Suppressor macrophage treated with lipopolysaccharide for 4 hours (primary cell): ENCODE data around the gene RNF151.

Source experiments
- DNase-seq: peaks from one replicate; pipeline ENCODE4 v3.0.0-alpha.2; 2020

Gene RNF151

GRCh38 chr16:1993731-1994131, 27.1 kb downstream of the RNF151 start:
- no peak for DNase-seq

GRCh38 chr16:1997494-1998359, 31.1 kb downstream of the RNF151 start:
- no peak for DNase-seq

DNA sequence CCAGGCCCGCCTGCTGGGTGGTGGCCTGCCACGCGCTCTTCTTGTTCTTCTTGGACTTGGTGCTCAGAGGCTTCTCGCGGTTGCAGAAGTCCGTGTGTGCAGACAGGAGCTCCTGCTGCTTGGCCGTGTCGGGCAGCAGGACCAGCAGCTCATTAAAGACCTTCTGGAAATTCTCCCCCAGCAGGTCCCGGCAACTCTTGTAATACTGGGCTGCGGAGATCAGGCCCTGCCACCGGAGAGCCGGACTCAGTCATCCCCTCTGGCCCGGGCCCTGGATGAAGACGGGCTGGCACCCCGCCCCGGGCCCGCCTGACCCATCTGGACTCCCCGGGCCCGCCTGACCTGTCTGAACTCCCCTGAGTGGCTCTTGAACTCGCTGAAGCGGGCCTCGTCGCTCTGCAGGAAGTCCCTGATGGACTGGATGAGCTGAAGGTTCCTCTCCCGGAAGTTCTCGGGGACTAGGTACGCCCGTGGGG, 31.7 kb downstream of the RNF151 start:
- DNase-seq, result no peak

DNA sequence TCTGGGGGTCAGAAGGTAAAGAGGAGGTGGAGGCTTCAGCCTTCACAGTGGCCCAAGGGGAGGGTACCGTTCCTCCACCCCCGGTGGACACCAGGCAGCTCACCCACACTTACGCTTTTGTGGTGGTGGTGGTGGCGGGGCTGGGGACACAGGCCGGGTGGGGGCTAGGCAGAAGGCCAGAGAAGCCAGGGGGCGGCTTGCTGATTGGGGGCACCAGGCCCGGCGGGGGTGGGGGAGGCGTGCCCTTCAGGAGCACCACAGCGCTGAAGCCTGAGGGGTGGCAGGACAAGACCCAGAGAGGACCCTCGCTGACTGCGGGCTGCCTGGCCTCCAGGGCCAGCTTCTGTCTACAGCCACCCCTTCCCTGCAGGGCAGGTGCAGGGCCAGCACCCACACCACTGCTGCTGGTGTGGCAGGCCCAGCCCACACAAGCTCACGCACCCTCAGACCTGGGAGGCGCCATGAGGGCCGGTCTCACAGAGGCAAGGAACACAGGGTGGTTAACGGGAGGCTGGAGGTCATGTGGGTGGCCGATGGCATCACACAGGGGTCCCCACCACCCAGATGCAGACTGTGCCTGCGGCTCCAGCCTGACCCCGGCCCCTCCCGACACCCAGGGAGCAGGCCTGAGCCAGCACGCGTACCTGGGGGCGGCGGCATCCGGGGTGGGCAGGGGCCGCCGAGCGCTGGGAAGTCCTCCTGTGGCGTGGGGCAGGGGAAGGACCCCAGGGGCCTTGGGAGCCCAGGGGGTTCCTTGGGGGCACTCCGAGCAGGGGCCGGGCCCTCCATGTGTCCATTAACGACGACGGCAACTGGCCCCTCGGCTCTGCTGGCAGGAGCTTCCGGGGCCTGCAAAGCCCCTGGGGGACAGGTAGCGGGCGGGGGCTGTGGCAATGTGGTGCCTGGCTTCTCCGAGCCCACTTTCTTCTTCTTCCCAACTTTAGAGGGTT, 32.5 kb downstream of the RNF151 start:
- DNase-seq, result no peak

GRCh38 chr16:1999866-2000514, 33.3 kb downstream of the RNF151 start:
- DNase-seq, result no peak

- DNase-seq, result no peak
These were observed 34.4 kb downstream of the RNF151 start for GRCh38 chr16:2001035-2001434.

DNA sequence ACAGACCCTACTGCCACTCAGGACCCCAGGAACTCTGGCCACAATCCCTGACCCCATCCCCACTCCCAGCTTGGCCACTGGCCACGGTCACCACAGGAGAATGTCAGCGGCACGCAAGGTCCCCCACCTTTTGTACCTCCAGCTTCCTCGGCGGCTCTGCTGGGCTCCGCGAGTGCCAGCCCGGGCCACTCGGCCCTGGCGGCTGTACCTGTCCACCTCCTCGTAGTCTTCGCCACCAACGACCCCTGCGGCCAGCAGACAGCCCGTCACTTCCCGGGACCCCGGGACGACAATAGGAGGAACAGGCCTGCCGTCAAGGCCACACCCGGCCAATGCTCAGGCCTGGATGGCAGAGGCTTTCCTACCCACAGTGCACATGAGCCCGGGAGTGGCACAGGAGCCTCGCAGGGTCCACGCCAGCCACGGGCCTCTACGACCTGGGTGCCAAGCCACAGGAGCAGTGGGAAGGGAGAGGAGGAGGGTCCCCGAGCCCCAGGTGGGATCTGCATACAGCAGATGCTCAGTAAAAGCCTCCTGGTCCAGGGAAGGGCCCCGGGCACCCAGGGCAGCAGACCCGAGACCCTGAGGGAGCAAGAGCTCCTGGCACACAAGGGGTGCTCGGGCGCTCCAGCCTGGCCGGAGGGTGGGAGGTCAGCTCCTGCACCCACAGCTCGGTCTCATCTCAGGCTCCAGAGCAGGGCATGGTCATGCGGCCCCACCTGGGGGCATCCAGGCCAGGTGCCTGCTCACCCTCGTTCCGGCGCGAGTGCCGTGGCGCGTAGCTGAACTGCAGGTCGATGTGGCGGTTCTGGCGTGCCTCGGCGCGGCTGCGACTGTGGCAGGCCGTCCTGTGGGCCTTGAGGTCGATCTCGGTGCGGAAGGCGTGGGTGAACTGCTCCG, 35.0 kb downstream of the RNF151 start:
- no peak for DNase-seq

DNA sequence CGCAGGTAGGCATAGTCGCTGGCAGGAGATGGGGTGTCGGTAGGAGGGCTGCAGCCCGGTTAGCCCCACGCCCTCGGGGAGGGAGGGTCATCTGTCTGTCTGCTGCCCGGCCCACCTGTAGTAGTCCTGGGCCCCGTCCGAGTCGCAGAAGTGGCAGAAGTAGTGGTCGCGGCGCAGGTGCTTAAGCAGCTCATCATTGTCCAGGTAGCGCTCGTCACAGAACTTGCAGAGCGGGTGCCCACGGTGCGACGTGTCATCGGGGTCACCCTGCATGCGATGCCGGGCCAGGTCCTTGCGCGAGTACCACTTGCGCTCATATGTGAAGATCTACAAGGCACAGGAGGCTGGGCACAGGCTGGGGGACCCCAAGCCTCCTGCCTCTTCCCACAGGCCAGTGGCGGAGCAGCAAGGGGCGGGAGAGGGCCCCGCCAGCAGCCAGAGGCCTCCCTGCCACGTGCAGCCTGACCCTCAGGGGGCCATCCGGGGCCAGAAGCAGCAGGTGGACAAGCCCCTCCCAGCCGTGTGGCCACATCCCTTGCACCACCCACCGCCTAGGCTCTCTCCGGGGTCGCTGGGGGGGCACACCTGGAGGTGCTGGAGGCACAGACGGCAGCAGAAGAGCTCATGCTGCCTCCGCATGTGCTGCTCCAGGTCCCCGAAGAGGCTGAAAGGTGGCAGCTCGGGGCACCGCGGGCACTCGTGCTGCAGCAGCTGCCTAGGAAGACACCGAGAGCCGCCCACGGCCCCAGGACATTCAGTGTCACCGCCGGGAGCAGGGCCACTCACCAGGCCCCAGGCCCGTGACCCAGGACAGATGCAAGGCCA, 36.0 kb downstream of the RNF151 start:
- DNase-seq, result no peak

GRCh38 chr16:2003231-2003826, 36.7 kb downstream of the RNF151 start:
- no peak for DNase-seq

GRCh38 chr16:2003827-2004641, 37.4 kb downstream of the RNF151 start:
- peak; percentile 96 for DNase-seq

DNA sequence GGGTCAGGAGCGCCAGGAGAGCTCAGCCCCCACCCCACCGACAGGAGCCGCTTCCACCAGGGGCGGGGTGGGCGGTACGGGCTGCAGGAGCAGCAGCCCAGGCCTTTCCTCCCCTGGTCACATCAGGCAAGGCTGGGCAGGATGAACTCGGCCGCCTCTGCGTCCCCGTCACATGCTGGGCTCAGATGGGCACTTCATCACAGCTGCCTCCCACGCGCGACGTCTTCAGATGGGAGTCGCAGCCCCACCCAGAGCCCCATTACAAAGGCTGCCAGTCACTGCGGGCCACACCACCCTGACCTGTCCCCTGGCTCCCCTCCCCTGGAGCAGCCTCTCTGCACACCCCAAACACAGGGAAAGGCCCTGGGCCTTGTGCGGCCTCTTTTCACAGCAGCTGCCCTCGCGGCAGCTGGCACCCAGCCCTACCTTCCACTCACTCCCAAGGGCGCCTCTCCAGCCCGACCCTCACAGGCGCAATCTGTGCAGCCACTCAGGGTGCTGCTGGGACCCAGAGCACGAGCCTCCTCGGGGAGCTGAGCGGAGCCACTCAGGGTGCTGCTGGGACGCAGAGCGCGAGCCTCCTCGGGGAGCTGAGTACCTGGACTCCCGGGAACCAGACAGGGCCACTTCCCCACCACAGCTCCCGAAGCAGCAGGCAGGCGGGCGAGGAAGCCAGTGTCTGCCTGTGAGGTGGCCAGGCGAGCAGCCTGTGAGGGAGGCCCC, 38.3 kb downstream of the RNF151 start:
- peak; percentile 43 for DNase-seq

GRCh38 chr16:2005646-2006045, 39.0 kb downstream of the RNF151 start:
- DNase-seq, result peak; percentile 68

DNA sequence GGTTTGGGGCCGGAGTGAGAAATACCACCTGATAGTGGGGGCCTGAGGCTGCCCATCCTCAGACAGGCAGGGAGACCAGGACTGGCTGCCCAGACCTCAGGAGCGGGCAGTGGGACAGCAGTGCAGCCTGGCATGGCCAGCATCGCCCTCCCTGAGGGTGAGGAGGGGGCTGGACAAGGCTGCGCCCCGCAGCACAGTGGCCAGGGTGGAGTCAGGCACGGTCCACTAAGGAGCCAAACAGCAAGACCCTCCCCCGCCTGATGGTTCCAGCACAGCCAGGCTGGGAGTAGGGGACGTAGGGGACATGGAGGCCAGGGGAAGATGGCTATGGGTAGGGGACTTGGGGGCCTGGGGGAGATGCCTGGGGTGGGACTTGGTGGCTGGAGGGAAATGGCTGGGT, 39.7 kb downstream of the RNF151 start:
- DNase-seq, result no peak

GRCh38 chr16:2007081-2007836, 40.6 kb downstream of the RNF151 start:
- DNase-seq, result no peak

DNA sequence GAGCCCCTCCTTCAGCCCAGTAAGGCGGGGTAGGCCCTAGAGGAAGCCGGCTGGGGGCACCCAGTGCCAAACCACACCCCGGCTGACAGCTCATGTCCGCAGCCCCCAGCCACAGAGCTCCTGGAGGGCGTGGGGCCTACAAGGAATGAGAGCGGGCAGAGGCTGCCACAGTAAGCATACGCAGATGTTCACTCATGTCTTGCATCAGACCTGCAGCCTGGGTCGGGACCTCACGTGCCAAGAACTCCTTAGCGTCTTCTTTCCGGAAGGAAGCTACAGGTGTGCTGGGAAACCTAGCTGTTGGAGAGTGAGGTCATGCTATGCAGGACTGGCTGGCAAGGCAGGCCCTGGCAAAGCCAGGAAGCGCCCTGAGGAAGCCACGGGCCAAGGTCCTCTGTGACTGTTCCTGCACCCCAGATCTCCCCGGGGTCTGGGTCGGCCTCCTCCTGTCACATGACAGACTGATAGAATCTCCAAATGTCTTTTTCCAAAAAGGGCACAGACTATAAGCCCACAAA, 41.4 kb downstream of the RNF151 start:
- no peak for DNase-seq

DNA sequence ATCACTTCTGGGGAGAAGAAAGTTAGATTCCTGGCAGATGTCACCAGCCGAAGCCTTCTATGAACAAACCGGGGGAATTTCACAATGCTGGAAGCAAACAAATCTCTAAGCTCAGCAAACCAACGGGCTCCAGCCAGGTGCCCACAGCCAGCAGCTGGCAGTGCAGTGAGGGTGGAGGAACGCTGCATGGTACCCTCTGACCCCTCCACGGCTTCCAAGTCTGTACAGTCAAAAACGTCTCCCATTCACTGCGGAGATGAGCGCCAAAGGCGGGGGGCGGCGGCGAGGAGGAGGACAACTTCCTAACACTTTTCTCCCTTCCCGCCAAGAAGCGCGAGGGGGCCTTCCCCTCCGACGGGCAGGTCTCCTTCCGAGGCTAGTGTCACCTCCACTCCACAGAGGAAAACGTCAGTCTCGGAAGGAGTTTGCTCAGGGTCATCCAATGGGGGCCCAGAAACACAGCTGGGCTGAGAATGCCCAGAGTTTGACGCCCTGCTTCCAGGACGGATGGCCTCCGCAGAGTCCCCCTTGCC, 42.0 kb downstream of the RNF151 start:
- peak; percentile 44 for DNase-seq

DNA sequence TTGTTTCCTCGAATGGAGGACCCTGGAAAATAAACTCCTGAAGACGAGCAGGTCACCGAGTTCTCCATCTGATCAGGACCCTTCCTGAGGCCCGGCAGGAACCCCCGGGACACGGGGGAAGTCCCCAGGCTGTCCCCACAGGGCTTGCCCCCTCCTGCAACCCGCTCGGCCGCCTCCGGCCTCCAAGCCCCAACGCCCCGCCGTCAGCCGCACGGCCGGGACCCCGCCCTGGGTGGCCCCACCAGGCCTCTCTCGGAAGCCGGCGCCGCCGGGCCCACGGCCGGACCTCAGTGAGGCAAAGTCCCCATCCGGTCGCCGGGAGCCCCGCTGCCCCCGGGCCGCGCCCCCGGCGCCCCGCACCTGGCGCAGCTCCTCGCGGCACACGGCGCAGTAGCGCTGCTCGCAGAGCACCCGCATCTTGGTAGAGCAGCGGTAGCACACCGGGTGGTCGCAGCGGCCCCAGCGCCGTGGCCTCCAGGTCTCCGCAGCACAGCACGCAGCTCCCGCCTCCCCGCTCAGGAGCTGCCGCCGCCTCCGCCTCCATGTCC, 42.6 kb downstream of the RNF151 start:
- DNase-seq, result peak; percentile 28
